Activated T-cell treated with anti-CD3 and anti-CD28 coated beads for 24 hours (primary cell): Measurements from ENCODE around the gene TCEAL8.

Experiments used
- DNase-seq: peaks from one replicate; pipeline ENCODE4 v3.0.0-alpha.2; 2020; ENCODE audit warnings: low read depth

TCEAL8 gene

DNA sequence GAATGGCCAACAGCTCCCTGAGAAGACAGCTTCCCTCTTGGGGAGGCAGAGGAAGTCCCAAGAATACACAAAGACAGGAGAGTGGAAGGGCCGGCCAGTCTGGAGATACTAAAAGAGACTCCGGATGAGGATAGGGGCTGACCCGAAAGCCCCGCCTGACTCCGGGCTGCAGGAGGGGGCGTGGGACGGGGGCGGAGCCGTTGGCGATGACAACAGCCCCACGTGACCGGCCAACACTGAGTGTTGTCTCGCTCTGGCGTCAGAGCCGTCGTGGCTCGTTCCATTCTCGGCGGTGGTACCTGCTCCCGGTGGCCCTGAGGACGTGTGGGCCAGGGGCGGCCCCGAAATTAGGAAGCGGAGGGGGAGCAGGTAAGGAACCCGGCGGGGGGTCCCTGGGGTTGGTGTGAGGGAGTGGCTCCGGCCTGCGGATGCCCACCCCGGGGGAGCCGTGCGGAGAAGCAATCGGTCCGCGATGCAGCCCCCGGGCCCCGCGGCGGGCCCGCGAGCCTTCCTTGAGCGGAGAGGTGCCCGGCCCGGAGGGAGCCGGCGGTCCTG lies 40.0 kb downstream of the TCEAL8 start, which contains the start of gene BEX4:
Gene BEX4, plus strand, starts transcription at position 239 of the 555 bp plus-strand sequence. CDS start 1,046 bp downstream, outside the sequence.
- peak; percentile 69 for DNase-seq

- DNase-seq, result no peak
These were observed 42.1 kb downstream of the TCEAL8 start for GRCh38 chrX:103212749-103213457.

DNA sequence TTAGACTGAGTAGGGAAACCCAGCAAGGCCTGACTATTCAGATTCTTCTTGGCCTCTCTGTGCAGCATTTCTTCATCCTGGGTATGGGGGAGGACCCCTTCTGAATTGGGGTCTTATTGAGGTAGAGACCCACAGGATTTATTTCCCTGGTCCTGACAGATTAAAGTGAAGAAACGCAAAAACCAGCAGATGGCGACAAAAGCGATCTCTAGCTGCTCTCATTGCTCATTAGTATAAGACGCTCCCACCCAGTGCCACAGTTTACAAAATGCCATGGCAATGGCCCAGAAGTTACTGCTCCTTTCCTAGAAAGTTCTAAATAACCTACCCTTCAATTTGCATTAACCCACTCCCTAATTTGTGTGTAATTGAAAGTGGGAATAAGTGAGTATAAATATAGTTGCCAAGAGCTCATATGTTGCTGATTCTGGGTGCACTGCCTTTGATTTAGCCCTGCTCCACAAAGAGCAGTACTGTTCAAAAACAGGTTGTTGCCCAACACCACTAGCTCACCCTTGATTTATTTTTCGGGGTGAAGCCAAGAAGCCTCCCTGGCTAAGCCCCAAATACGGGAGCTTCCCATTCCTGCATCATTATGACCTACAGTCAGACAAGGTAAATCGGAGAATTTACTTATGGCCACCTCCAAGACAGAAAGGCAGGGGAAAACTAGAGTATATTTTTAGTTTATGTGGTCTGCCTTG lies 43.8 kb downstream of the TCEAL8 start:
- peak; percentile 23 for DNase-seq

DNA sequence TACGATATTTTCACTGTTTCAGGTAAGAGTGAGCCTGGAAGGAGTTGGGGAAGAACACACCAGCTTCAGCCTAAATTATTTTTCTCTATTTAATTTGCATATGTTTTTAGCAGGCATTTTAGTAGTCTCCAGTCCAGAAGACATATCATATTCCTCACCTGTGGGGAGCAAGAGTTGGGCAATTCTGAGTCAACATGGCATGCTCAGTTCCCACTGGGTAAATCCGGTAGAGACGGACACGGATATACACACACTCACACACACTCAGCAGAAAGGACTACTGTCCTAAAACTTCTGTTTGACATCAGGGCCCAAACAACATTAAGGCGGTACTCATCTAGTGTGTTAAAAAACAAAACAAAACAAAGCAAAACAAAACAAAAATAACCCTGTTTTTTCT lies 44.9 kb downstream of the TCEAL8 start:
- no peak for DNase-seq
